GM21367 (cell line): Measurements from ENCODE around the gene ZBTB44.
"Not testable (repeated sequence)": the region's sequence is repeated elsewhere in the genome, so short reads cannot be mapped to it uniquely, and the experiment has no call there.

ENCODE experiments used
- ATAC-seq: cut with Tn5 transposase; IDR thresholded peaks from one replicate; pipeline ENCODE4 v1.9.1; 2021; ENCODE audit not compliant: unreplicated experiment

Gene ZBTB44

GRCh38 chr11:130314750-130315285 lies at the start of gene ZBTB44:
ZBTB44 (minus strand) TSS chr11:130314917; CDS start chr11:130261873, 53,044 bp downstream.
- ATAC-seq, result peak; percentile 58

- no peak for ATAC-seq
Observed at GRCh38 chr11:130359419-130359818, 44.7 kb upstream of the ZBTB44 start.

- no peak for ATAC-seq
Observed at GRCh38 chr11:130358398-130358797, 43.7 kb upstream of the ZBTB44 start.

GRCh38 chr11:130347261-130347660 lies 32.5 kb upstream of the ZBTB44 start:
- ATAC-seq, result no peak

GRCh38 chr11:130344841-130345240 lies 30.1 kb upstream of the ZBTB44 start:
- ATAC-seq, result no peak

GRCh38 chr11:130340671-130341319 lies 26.1 kb upstream of the ZBTB44 start:
- ATAC-seq, result no peak

GRCh38 chr11:130338667-130339066 lies 23.9 kb upstream of the ZBTB44 start:
- no peak for ATAC-seq

- ATAC-seq, result no peak
Observed at GRCh38 chr11:130337281-130338089, 22.8 kb upstream of the ZBTB44 start.

- ATAC-seq, result not testable (repeated sequence)
Observed at GRCh38 chr11:130331397-130331796, 16.7 kb upstream of the ZBTB44 start.

GRCh38 chr11:130330101-130330684 lies 15.5 kb upstream of the ZBTB44 start:
- ATAC-seq, result no peak

GRCh38 chr11:130328420-130328819 lies 13.7 kb upstream of the ZBTB44 start:
- ATAC-seq, result no peak

GRCh38 chr11:130327716-130328115 lies 13.0 kb upstream of the ZBTB44 start:
- no peak for ATAC-seq

- no peak for ATAC-seq
Observed at GRCh38 chr11:130325691-130326090, 11.0 kb upstream of the ZBTB44 start.

- ATAC-seq, result no peak
Observed at GRCh38 chr11:130323452-130324450, 9.0 kb upstream of the ZBTB44 start.

- ATAC-seq, result no peak
Observed at GRCh38 chr11:130322126-130322525, 7.4 kb upstream of the ZBTB44 start.

- ATAC-seq, result no peak
Observed at GRCh38 chr11:130318031-130318673, 3.4 kb upstream of the ZBTB44 start.

GRCh38 chr11:130315354-130315970 lies 745 bp upstream of the ZBTB44 start:
- peak; percentile 25 for ATAC-seq

- ATAC-seq, result peak; percentile 41
Observed at GRCh38 chr11:130314184-130314749, 450 bp downstream of the ZBTB44 start.
